Bone marrow (tissue), 2 donors: ENCODE results near the gene CENPS.
"Not testable (repeated sequence)": the region's sequence is repeated elsewhere in the genome, so short reads cannot be mapped to it uniquely, and the experiment has no call there.

Experiments
- DNase-seq, 2 donors: peaks; one replicate each; lab custom pipeline; 2025; lab: John Stamatoyannopoulos, UW

Gene CENPS

DNA sequence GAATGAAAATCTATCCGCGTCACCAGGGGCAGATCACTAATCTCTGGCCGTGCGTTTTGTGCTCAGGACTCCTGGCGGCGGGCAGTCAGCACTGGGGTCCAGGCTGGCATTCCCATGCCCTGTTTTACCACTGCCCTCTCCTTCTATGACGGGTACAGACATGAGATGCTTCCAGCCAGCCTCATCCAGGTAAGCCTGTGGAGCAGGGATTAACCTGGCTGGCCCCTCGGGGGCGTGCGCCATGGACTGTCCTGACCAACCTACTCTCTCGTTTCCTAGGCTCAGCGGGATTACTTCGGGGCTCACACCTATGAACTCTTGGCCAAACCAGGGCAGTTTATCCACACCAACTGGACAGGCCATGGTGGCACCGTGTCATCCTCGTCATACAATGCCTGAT is 10.9 kb upstream of the CENPS start:
- DNase-seq = no peak

DNA sequence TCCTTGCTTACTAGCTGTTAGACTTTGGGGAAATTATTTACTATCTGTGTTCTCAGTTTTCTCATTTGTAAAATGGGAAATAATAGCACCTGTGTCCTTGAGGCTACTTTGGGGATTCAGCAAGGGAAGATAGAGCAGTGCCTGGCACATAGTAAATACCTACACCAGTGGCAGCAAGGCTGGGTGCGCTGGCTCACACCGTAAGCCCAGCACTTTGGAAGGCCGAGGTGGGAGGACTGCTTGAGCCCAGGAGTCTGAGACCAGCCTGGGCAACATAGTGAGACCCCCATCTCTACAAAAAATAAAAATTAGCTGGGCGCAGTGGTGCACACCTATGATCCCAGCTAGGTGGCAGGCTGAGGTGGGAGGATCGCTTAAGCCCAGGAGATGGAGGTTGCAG is 8.6 kb upstream of the CENPS start:
- no peak for DNase-seq

GRCh38 chr1:10424034-10424433 is 6.2 kb upstream of the CENPS start:
- no peak for DNase-seq

DNA sequence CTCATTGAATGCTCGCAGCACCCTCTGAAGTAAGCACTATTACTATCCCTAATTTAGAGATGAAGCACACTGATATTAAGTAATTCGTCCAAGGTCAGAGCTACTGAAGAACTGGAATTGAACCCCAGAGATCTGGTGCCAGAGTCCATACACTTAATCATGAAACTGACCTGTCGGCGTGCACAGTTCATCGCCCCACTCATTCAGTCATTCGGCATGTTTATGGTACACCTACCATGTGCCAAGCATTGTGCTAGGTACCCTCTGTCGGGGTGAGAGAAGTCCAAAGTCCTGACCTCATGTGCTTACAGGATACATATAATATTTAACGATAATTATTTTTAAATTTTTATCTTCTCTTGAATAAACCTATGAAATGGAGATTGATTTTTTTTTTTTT is 5.6 kb upstream of the CENPS start:
- DNase-seq = no peak

GRCh38 chr1:10425826-10426534 is 4.3 kb upstream of the CENPS start:
- DNase-seq = not testable (repeated sequence)

DNA sequence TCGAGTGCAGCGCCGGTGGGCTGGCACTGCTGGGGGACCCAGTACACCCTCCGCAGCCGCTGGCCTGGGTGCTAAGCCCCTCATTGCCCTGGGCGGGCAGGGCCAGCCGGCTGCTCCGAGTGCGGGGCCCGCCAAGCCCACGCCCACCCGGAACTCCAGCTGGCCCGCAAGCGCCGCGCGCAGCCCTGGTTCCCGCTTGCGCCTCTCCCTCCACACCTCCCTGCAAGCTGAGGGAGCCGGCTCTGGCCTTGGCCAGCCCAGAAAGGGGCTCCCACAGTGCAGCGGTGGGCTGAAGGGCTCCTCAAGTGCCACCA is 3.7 kb upstream of the CENPS start:
- DNase-seq = not testable (repeated sequence)

GRCh38 chr1:10428984-10429383 is 1.2 kb upstream of the CENPS start:
- DNase-seq = no peak

- no peak for DNase-seq
Measured at GRCh38 chr1:10429868-10430215, 391 bp upstream of the CENPS start.

- DNase-seq = no peak
Measured at GRCh38 chr1:10431070-10431730, 967 bp downstream of the CENPS start.

DNA sequence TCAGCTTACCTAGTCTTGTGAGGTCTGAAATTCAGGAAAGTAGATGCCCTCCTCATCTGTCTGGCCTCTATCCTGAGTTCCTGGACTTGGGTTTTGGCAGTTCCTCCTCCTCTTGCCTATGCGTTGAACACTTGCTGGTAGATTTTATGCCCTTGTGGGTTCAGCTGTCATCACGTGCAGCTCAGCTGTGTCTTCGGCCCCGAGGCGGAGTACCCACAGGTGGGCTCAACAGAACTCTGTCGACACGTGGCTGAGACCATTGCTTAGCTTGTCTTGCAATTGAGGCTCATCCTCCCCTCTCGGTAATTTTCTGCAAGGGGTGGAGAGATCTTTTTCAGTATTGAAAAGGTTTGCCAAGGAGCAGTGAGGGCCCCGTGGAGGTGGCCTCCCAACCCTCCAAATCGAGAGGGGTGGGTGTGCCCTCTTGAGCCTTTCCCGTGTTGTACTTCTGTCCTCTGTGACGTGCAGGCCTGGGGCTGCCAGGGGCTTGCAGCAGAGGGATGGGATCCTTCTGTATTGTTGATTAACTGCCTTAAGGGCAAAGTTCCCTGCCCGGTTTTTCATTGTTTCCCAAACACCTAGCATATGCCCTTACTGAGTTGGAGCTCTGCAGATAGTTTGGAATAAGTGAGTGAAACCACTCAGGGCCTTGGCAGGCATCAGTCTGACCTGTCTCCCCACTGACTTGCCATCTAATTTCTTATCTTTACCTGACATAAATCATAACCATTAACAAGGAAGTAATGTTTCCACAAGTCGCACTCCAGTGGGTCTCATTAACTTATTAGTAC is 2.9 kb downstream of the CENPS start:
- DNase-seq = no peak

- DNase-seq = no peak
Measured at GRCh38 chr1:10433790-10434189, 3.6 kb downstream of the CENPS start.

GRCh38 chr1:10434590-10434989 is 4.4 kb downstream of the CENPS start:
- no peak for DNase-seq

DNA sequence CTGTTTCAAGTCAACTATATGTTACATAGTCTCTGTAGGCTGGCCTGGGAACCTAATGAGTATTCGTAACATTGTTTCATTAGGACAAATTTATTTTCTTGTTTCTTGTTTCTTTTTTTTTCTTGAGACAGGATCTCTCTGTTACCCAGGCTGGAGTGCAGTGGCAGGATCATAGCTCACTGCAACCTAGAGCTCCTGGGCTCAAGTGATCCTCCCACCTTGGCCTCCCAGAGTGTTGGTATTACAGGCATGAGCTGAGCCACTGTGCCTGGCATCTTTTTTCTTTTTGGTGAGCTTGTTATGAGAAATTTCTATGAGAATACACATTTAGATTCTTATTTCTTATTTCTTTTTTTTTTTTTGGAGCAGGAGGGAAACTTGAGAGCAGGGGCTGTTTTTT is 6.8 kb downstream of the CENPS start:
- DNase-seq = no peak

DNA sequence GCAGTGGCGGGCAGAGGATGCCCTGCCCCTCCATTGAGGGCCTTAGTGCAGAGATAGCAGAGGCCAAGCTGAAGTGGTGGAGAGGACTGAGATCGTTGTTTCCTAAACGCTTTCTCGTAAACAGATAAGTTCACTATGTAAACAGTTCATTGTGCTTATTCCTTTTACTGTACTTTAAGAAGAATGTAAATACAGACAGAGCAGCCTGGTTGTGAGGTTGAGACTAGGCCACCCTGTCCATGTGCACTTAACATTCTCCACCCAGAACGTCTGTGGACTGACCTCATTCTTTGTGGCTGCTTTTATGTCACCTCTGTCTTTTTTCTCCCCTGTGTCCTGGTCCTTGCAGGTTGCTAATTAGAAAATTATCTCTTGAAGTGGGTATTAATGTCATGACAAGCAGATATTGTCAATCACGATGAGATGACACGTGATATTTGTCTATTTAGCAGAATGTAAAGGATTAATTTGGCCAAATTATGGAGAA is 8.5 kb downstream of the CENPS start:
- DNase-seq = no peak

DNA sequence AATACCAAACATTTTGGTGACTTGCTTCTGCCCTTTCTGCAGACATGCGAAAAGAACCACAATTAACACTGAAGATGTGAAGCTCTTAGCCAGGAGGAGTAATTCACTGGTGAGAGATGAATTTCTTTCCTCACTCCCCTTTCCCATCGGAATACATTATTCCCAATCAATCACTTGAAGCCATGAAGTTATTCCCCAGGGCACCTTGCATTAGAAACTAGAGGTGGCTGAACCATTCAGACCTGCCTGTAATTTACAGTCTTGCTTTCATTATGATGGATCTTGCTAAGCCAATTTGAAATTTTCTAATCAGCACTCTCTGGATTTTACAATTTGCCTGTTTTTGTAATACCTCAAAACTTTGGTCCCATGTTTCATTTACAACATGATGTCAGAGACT is 10.1 kb downstream of the CENPS start:
- DNase-seq = no peak

GRCh38 chr1:10440794-10441193 is 10.6 kb downstream of the CENPS start:
- no peak for DNase-seq

DNA sequence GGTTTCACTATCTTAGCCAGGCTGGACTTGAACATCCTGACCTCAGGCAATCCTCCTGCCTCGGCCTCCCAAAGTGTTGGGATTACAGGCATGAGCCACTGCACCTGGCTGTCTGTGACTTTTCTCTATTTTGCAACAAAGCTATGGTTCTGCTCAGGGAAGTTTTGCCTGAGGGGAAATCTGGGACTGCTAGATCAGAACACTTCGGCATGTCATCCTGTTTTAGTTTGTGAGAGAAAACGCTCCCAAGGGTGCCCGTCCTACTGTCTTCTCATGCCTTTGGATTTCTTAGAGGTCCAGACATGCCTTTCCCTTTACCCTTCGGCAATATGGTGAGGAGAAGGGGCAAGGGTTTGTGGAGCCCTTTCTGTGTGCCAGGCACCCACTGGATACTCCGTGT is 14.0 kb downstream of the CENPS start:
- no peak for DNase-seq

- no peak for DNase-seq
Measured at GRCh38 chr1:10444795-10445397, 14.7 kb downstream of the CENPS start.

DNA sequence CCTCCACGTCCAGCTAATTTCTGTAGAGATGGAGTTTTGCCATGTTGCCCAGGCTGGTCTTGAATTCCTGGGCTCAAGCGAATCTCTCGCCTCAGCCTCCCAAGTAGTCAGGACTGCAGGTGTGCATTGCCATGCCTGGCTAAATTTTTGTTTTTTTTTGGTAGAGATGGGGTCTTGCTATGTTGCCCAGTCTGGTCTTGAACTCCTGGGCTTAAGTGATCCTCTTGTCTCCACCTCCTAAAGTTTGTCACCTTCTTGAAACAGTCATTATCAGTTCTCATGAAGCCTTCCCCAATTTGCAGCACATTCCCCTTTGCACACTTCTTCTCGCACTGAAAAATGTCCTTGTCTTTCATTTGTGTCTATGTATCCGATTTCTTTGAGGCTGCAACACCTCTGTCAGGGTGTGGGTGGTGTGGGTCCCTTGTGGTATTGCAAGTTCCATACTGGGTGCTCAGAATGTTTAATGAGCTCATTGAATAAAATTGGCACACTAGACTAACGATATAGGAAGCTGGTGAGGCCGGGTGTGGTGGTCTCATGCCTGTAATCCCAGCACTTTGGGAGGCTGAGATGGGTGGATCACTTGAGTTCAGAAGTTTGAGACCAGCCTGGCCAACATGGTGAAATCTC is 16.7 kb downstream of the CENPS start:
- no peak for DNase-seq

DNA sequence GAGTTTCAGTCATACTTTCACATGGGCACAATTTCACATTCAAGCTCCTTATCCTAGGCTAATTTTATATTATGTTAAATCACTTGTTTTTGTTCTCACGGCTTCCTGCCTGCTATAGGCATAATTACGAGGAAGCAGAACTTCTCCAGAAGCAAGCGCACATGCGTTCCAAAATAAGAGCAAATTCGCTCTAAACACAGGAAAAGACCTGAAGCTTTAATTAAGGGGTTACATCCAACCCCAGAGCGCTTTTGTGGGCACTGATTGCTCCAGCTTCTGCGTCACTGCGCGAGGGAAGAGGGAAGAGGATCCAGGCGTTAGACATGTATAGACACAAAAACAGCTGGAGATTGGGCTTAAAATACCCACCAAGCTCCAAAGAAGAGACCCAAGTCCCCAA is 19.5 kb downstream of the CENPS start, which contains the start of gene CORT:
Gene CORT (plus strand): TSS at position 281 of the 400 bp plus-strand sequence. CDS start 193 bp downstream, outside the sequence.
- no peak for DNase-seq

GRCh38 chr1:10450156-10450814 is 20.1 kb downstream of the CENPS start:
- no peak for DNase-seq

DNA sequence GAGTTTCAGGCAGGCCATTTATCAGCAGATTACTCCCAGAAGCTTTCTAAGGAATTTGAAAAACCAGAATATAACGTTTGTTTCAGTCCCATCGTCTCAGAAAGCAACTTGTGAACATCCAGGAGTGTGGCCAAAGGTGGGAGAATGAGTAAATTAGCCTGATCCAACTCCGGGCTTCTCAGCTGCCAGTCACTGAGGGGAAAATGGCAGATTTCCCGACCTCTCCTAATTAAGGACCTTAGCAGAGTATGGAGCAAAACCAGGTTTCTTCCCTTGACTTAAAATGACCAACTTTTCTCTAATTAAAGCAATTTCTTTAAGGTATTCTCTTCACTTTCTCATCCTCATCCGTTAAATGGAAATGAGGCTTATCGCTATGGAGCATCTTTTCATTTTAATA is 20.6 kb downstream of the CENPS start:
- DNase-seq = no peak
